ENCODE results near the gene PLCB4. TPM values are rescaled to one million over a fixed set of nuclear protein-coding genes. Genes with fewer than 3 reads are reported as not detected.

PLCB4 gene
- total and polyA plus RNA-seq, 2 experiments from 2014 or later = 31.6 to 39.2 TPM

GRCh38 chr20:9506280-9506821 is 437.5 kb downstream of the PLCB4 start:
- Histone ChIP-seq H3K9me3 (ENCODE audit: low read depth) (no peaks in the 10 kb centered on the region), H3K36me3 (no peaks in the 10 kb centered on the region), H3K4me3 (no peak overlapping the region), H3K4me1 (ENCODE audit: low read depth) (no peaks in the 10 kb centered on the region), H3K27ac (no peak overlapping the region), H3K27me3 (peaks cover 91% of the 10 kb centered on the region)
- TF ChIP-seq CTCF (IDR thresholded peaks at IDR 0.05; ENCODE audit: low read depth, low read length) = no peak
- DNase-seq (ENCODE audit: low read depth in 1 of 2, low spot score in 1 of 2) = no peak

GRCh38 chr20:9506964-9507369 is 438.1 kb downstream of the PLCB4 start:
- no peak for DNase-seq (ENCODE audit: low read depth in 1 of 2, low spot score in 1 of 2)
- Histone ChIP-seq H3K4me3 (no peak overlapping the region), H3K27me3 (peaks cover 91% of the 10 kb centered on the region), H3K36me3 (no peaks in the 10 kb centered on the region), H3K27ac (no peak overlapping the region), H3K4me1 (ENCODE audit: low read depth) (no peaks in the 10 kb centered on the region), H3K9me3 (ENCODE audit: low read depth) (no peaks in the 10 kb centered on the region)
- no peak for TF ChIP-seq CTCF (IDR thresholded peaks at IDR 0.05; ENCODE audit: low read depth, low read length)

GRCh38 chr20:9507544-9508239 is 438.8 kb downstream of the PLCB4 start:
- Histone ChIP-seq H3K36me3 (no peaks in the 10 kb centered on the region), H3K4me3 (no peak overlapping the region), H3K4me1 (ENCODE audit: low read depth) (no peaks in the 10 kb centered on the region), H3K27me3 (peaks cover 92% of the 10 kb centered on the region), H3K27ac (no peak overlapping the region), H3K9me3 (ENCODE audit: low read depth) (no peaks in the 10 kb centered on the region)
- no peak for TF ChIP-seq CTCF (IDR thresholded peaks at IDR 0.05; ENCODE audit: low read depth, low read length)
- no peak for DNase-seq (ENCODE audit: low read depth in 1 of 2, low spot score in 1 of 2)

- TF ChIP-seq CTCF (IDR thresholded peaks at IDR 0.05; ENCODE audit: low read depth, low read length) = no peak
- no peaks in the 10 kb centered on the region for H3K4me1 ChIP-seq (ENCODE audit: low read depth)
- H3K27ac ChIP-seq = no peak overlapping the region
- H3K4me3 ChIP-seq = no peak overlapping the region
- peaks cover 92% of the 10 kb centered on the region for H3K27me3 ChIP-seq
- no peaks in the 10 kb centered on the region for H3K9me3 ChIP-seq (ENCODE audit: low read depth)
- no peak for DNase-seq (ENCODE audit: low read depth in 1 of 2, low spot score in 1 of 2)
- no peaks in the 10 kb centered on the region for H3K36me3 ChIP-seq
Measured at GRCh38 chr20:9508240-9508661, 439.4 kb downstream of the PLCB4 start.

GRCh38 chr20:9508696-9509178 is 439.9 kb downstream of the PLCB4 start:
- H3K27me3 ChIP-seq = peaks cover 94% of the 10 kb centered on the region
- no peaks in the 10 kb centered on the region for H3K9me3 ChIP-seq (ENCODE audit: low read depth)
- H3K4me1 ChIP-seq (ENCODE audit: low read depth) = no peaks in the 10 kb centered on the region
- no peak for TF ChIP-seq CTCF (IDR thresholded peaks at IDR 0.05; ENCODE audit: low read depth, low read length)
- no peak overlapping the region for H3K27ac ChIP-seq
- no peaks in the 10 kb centered on the region for H3K36me3 ChIP-seq
- H3K4me3 ChIP-seq = no peak overlapping the region
- DNase-seq (ENCODE audit: low read depth in 1 of 2, low spot score in 1 of 2) = no peak

Data from cardiac muscle cell (in vitro differentiated cells and primary cell).